Erythroblast (primary cell): ENCODE data around the gene GNAQ.

ENCODE experiments used
- GATA1 ChIP-seq: IDR thresholded peaks from 2 replicates; pipeline ENCODE4 v1.6.1; 2011; ENCODE audit warnings: low read depth, mild to moderate bottlenecking, control low read depth, low read length, moderate library complexity
- POLR2A ChIP-seq: IDR thresholded peaks from 2 replicates; pipeline ENCODE4 v1.6.1; 2011; ENCODE audit warnings: mild to moderate bottlenecking, low read length

DNA sequence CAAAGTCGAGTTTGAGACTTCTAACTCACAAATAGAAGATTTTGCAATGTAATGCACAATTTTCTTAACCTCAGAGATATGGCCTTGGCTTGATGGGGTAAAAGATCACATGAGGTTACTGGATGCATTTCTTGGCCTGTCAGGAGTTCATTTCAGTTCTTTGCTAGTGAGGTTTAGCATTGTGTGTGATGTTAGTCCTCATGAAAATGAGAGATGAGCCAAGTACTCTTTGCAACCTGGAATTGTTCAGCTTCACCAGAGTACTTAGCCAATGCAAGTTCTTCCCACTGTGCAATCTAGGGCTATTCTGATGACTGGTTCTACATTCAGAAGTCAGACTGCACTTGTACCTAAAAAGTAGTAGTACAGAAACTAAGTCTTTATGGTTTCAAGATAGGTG is 24.9 kb downstream of the GNAQ start:
- TF ChIP-seq POLR2A, result no peak
- no peak for TF ChIP-seq GATA1
